Endothelial cell of umbilical vein (primary cell): ENCODE data around the gene KCNF1. TPM values are rescaled to one million over a fixed set of nuclear protein-coding genes. Genes with fewer than 3 reads are reported as not detected.

Experiments used
- BruUV-seq: library from RNA; stranded (reverse); fragments of 400-500 nt; replicated peaks from 2 replicates; lab custom pipeline; 2021; lab: Mats Ljungman, UMichigan
- CTCF ChIA-PET: fragments of 300-600, 350-600 bp; sonication (Branson Sonifier 250); formaldehyde crosslinking; loops from one replicate; lab custom pipeline; 2021; ENCODE audit warnings: antibody characterized with exemption, inconsistent platforms; lab: Charles Lee
- POLR2A ChIA-PET: fragments of 300-600, 350-600 bp; sonication (Branson Sonifier 250); formaldehyde crosslinking; loops from one replicate; lab custom pipeline; 2021; ENCODE audit warnings: antibody characterized with exemption, inconsistent platforms; lab: Charles Lee
- DNase-seq: peaks from one replicate; pipeline ENCODE4 v3.0.0-alpha.2; 2011; ENCODE audit warnings: low read depth, low spot score
- FAIRE-seq: peaks from 2 replicates; lab custom pipeline; 2011; peaks lifted over from hg19 to GRCh38; lab: Jason Lieb, UNC
- H2AFZ ChIP-seq: 2 replicates; pipeline ENCODE4 v1.6.0; 2012; ENCODE audit warnings: low read depth, low read length, control low read depth, inconsistent platforms
- H3K27ac ChIP-seq: 2 replicates; pipeline ENCODE4 v1.5.1; 2011; ENCODE audit warnings: low read depth, mild to moderate bottlenecking, control low read depth, low read length, moderate library complexity; ENCODE audit not compliant: insufficient read depth
- H3K27me3 ChIP-seq, 2 experiments: 2 replicates each; pipeline versions ENCODE4 v1.6.0 to v1.6.1; 2011; ENCODE audit warnings: low read length in 2 of 2, mixed read lengths in 1 of 2; ENCODE audit not compliant: control insufficient read depth in 2 of 2, insufficient read depth in 2 of 2
- H3K36me3 ChIP-seq, 2 experiments: 2 replicates in 1 of 2; 3 replicates in 1 of 2; pipeline ENCODE4 v1.5.1; 2011; ENCODE audit warnings: low read length in 2 of 2, mild to moderate bottlenecking in 1 of 2, moderate library complexity in 1 of 2; ENCODE audit not compliant: control insufficient read depth in 2 of 2, insufficient read depth in 2 of 2; ENCODE audit errors: extremely low read depth in 1 of 2
- H3K4me1 ChIP-seq: 3 replicates; pipeline ENCODE4 v1.5.1; 2011; ENCODE audit warnings: mild to moderate bottlenecking, low read length; ENCODE audit not compliant: control insufficient read depth, insufficient read depth; ENCODE audit errors: extremely low read depth
- H3K4me2 ChIP-seq: 2 replicates; pipeline ENCODE4 v1.6.1; 2011; ENCODE audit warnings: low read length, control low read depth, mixed read lengths; ENCODE audit not compliant: insufficient read depth
- H3K4me3 ChIP-seq, 3 experiments: fragments of 200-600 bp in 1 of 3; sonication (generic), shearing (Covaris generic) in 1 of 3; replicated peaks in 1 of 3; 2 replicates each; pipeline ENCODE4 v1.5.1; 2011 to 2016; ENCODE audit warnings: control low read depth in 3 of 3, low read length in 3 of 3, mild to moderate bottlenecking in 2 of 3, inconsistent platforms in 1 of 3, low read depth in 1 of 3, moderate library complexity in 1 of 3; ENCODE audit not compliant: insufficient read depth in 1 of 3
- H3K79me2 ChIP-seq: 2 replicates; pipeline ENCODE4 v1.6.0; 2012; ENCODE audit warnings: low read length, inconsistent platforms; ENCODE audit not compliant: control insufficient read depth, insufficient read depth
- H3K9ac ChIP-seq: replicated peaks from 2 replicates; pipeline ENCODE3; 2011; ENCODE audit warnings: low read length, control low read depth; ENCODE audit not compliant: insufficient read depth; ENCODE audit errors: extremely low read depth
- H3K9me1 ChIP-seq: replicated peaks from 3 replicates; pipeline ENCODE4 v1.6.0; 2011; ENCODE audit warnings: mild to moderate bottlenecking, low read length; ENCODE audit not compliant: control insufficient read depth, insufficient read depth; ENCODE audit errors: extremely low read depth
- H3K9me3 ChIP-seq: replicated peaks from 2 replicates; pipeline ENCODE4 v1.5.1; 2012; ENCODE audit warnings: low read length, inconsistent platforms; ENCODE audit not compliant: control insufficient read depth, insufficient read depth
- H4K20me1 ChIP-seq: replicated peaks from 2 replicates; pipeline ENCODE3; 2011; ENCODE audit warnings: mild to moderate bottlenecking, low read length; ENCODE audit not compliant: control insufficient read depth, insufficient read depth; ENCODE audit errors: extremely low read depth
- EZH2 ChIP-seq: IDR thresholded peaks from 2 replicates; pipeline ENCODE4 v1.6.1; 2012; ENCODE audit warnings: borderline replicate concordance, low read depth, mild to moderate bottlenecking, moderate library complexity, low read length, inconsistent platforms; ENCODE audit not compliant: severe bottlenecking
- FOS ChIP-seq: IDR thresholded peaks from 2 replicates; pipeline ENCODE4 v1.6.1; 2011; ENCODE audit warnings: mild to moderate bottlenecking, low read length, moderate library complexity, borderline replicate concordance; ENCODE audit not compliant: insufficient read depth
- GATA2 ChIP-seq: IDR thresholded peaks from 2 replicates; pipeline ENCODE4 v1.7.0; 2011; ENCODE audit warnings: low read depth, mild to moderate bottlenecking, moderate library complexity, mixed read lengths, low read length; ENCODE audit not compliant: insufficient read length, insufficient read depth
- JUN ChIP-seq: IDR thresholded peaks from 2 replicates; pipeline ENCODE4 v1.6.1; 2011; ENCODE audit warnings: borderline replicate concordance, low read depth; ENCODE audit not compliant: insufficient read length, insufficient read depth
- MYC ChIP-seq: IDR thresholded peaks from one replicate; pipeline ENCODE4 v1.6.1; 2011; ENCODE audit warnings: mild to moderate bottlenecking, low read depth, low read length
- POLR2A ChIP-seq: IDR thresholded peaks from 2 replicates; pipeline ENCODE4 v1.6.1; 2012; ENCODE audit warnings: low read depth, mild to moderate bottlenecking, control low read depth, low read length
- POLR2AphosphoS5 ChIP-seq: IDR thresholded peaks from 2 replicates; pipeline ENCODE4 v1.6.1; 2012; ENCODE audit warnings: low read depth, mild to moderate bottlenecking, control low read depth, low read length, moderate library complexity; ENCODE audit not compliant: insufficient read depth
- dilution Hi-C: fragments of 300-500 bp; cut with MboI; formaldehyde crosslinking; loops from one replicate; pipeline ENCODE4 v1.15.0; 2019; ENCODE audit warnings: low sequenced_read_pairs; ENCODE audit not compliant: extremely low pct_ligation_motif_present
- intact Hi-C: fragments of 100-400 bp; cut with micrococcal nuclease; formaldehyde crosslinking; loops from one replicate; pipeline ENCODE4 v1.10.0; 2022
- polyA plus RNA-seq, 4 experiments: library from polyadenylated mRNA; depleted of rRNA in 3 of 4; stranded (reverse) in 3 of 4; unstranded in 1 of 4; fragments of >200 nt; gene quantifications; 2 replicates each; pipeline versions ENCODE4 v1.2.1 to v1.2.3, GENCODE V29; 2011 to 2012; ENCODE audit warnings: missing spikeins in 1 of 4
- total RNA-seq: library from RNA; stranded (reverse); gene quantifications from 2 replicates; pipeline ENCODE4 v1.2.3, GENCODE V29; 2021
- TF ChIP-seq, protein P1 (sequence below): IDR thresholded peaks from 2 replicates; pipeline ENCODE4 v1.6.1; 2011; ENCODE audit not compliant: insufficient read depth, insufficient read length
- TF ChIP-seq, protein P2 (sequence below), 2 donors: IDR thresholded peaks; 1 replicate in 1 of 2; 2 replicates in 1 of 2; pipeline ENCODE4 v1.5.1; 2011; ENCODE audit warnings: low read length in 2 of 2, mild to moderate bottlenecking in 2 of 2, moderate library complexity in 2 of 2, control low read depth in 1 of 2, inconsistent platforms in 1 of 2, low read depth in 1 of 2; ENCODE audit not compliant: insufficient read depth in 1 of 2; ENCODE audit errors: extremely low read depth in 1 of 2

KCNF1 gene
- total and polyA plus RNA-seq, 2 donors (not counting 3 experiments of a cell fraction or from before 2014, with no cell fraction given), result 0.23 to 0.42 TPM

DNA sequence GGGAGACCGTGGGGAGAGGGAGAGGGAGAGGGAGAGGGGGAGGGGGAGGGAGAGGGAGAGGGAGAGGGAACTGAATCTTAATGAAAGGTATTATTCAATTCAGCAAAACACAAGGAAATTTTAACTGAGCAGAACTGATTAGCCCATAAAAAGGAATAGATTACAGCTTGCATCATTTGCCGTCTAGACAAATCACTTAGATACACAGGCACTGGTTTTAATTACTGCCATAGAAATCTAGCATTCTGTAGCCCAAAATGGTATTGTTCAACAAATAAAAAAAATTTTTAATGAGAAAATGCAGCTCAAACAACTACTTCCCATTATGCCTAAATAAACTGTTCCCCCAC, 7.9 kb upstream of the KCNF1 start:
- Histone ChIP-seq H3K9ac (no peak overlapping the region), H3K36me3 (no peaks in the 10 kb centered on the region), H2AFZ (no peak overlapping the region), H3K27me3 (no peaks in the 10 kb centered on the region), H4K20me1 (no peaks in the 10 kb centered on the region), H3K27ac (no peak overlapping the region), H3K9me1 (no peaks in the 10 kb centered on the region), H3K4me2 (no peak overlapping the region), H3K4me1 (peaks cover 6% of the 10 kb centered on the region), H3K79me2 (no peaks in the 10 kb centered on the region), H3K9me3 (no peaks in the 10 kb centered on the region), H3K4me3 (no peak overlapping the region)
- no peak for DNase-seq
- ChIA-PET POLR2A (no interaction called here), CTCF (no interaction called here)
- dilution Hi-C loops (no loop called here), intact Hi-C loops (no loop called here)
- no peak for FAIRE-seq
- no peak for TF ChIP-seq EZH2
- TF ChIP-seq, protein P1, sequence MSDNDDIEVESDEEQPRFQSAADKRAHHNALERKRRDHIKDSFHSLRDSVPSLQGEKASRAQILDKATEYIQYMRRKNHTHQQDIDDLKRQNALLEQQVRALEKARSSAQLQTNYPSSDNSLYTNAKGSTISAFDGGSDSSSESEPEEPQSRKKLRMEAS, result no peak
- TF ChIP-seq, protein P2, sequence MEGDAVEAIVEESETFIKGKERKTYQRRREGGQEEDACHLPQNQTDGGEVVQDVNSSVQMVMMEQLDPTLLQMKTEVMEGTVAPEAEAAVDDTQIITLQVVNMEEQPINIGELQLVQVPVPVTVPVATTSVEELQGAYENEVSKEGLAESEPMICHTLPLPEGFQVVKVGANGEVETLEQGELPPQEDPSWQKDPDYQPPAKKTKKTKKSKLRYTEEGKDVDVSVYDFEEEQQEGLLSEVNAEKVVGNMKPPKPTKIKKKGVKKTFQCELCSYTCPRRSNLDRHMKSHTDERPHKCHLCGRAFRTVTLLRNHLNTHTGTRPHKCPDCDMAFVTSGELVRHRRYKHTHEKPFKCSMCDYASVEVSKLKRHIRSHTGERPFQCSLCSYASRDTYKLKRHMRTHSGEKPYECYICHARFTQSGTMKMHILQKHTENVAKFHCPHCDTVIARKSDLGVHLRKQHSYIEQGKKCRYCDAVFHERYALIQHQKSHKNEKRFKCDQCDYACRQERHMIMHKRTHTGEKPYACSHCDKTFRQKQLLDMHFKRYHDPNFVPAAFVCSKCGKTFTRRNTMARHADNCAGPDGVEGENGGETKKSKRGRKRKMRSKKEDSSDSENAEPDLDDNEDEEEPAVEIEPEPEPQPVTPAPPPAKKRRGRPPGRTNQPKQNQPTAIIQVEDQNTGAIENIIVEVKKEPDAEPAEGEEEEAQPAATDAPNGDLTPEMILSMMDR (IDR thresholded peaks at IDR 0.05; ENCODE audit: extremely low read depth in 1 of 2, insufficient read depth in 1 of 2, low read depth in 1 of 2, low read length in 2 of 2), result no peak
- no peak for TF ChIP-seq POLR2AphosphoS5
- TF ChIP-seq POLR2A, result no peak
- no TSS peak for BruUV-seq

DNA sequence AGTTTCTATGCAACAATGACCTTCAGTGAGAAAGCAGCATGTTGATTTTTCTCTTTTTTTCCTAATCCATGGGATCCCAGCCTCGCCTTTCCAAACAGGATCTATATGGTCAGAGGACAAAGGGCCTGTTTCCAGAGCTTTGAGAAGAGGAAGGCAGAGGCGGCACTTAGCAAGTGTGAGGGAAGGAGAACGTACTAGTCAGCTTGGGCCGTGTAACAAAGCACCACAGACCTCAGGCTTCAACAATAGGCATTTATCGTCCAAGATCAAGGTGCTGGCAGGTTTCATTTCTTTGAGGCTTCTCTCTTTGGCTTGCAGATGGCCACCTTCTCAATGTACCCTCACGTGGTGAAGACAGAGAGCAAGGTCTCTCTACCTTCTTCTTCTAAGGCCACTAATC, 7.3 kb upstream of the KCNF1 start:
- no TSS peak for BruUV-seq
- no peak for TF ChIP-seq GATA2
- no peak for TF ChIP-seq POLR2AphosphoS5
- TF ChIP-seq, protein P2 (IDR thresholded peaks at IDR 0.05; ENCODE audit: extremely low read depth in 1 of 2, insufficient read depth in 1 of 2, low read depth in 1 of 2, low read length in 2 of 2), result no peak
- no peak for TF ChIP-seq JUN
- TF ChIP-seq FOS, result no peak
- no peak for TF ChIP-seq EZH2
- TF ChIP-seq, protein P1, result no peak
- TF ChIP-seq MYC, result no peak
- no peak overlapping the region for H3K27ac ChIP-seq
- ChIA-PET CTCF (no interaction called here), POLR2A (no interaction called here)
- no peaks in the 10 kb centered on the region for H3K36me3 ChIP-seq
- no peaks in the 10 kb centered on the region for H4K20me1 ChIP-seq
- no peak overlapping the region for H3K4me2 ChIP-seq
- no peaks in the 10 kb centered on the region for H3K9me1 ChIP-seq
- dilution Hi-C loops, result no loop called here
- intact Hi-C loops, result no loop called here
- no peaks in the 10 kb centered on the region for H3K27me3 ChIP-seq
- H3K9me3 ChIP-seq, result no peaks in the 10 kb centered on the region
- H3K79me2 ChIP-seq, result no peaks in the 10 kb centered on the region
- no peak overlapping the region for H3K4me3 ChIP-seq
- FAIRE-seq (no peak), DNase-seq (no peak)
- no peak overlapping the region for H3K9ac ChIP-seq
- H2AFZ ChIP-seq, result no peak overlapping the region
- peaks cover 6% of the 10 kb centered on the region for H3K4me1 ChIP-seq
